Muscle layer of colon (tissue), 2 donors: ENCODE measurements around the gene TMPRSS11D.

Source experiments
- H3K27ac ChIP-seq: one replicate; pipeline ENCODE4 v1.7.0; 2013; ENCODE audit warnings: low read depth, mild to moderate bottlenecking, low read length, moderate library complexity
- H3K27me3 ChIP-seq, 2 donors: one replicate each; pipeline ENCODE4 v1.7.0; 2013; ENCODE audit warnings: low read length in 2 of 2, mild to moderate bottlenecking in 2 of 2; ENCODE audit not compliant: insufficient read depth in 2 of 2, control insufficient read depth in 1 of 2
- H3K36me3 ChIP-seq: one replicate; pipeline ENCODE4 v1.7.0; 2013; ENCODE audit warnings: mild to moderate bottlenecking, low read length; ENCODE audit not compliant: insufficient read depth
- H3K4me1 ChIP-seq: one replicate; pipeline ENCODE4 v1.7.0; 2013; ENCODE audit warnings: mild to moderate bottlenecking, low read length; ENCODE audit not compliant: insufficient read depth
- H3K4me3 ChIP-seq, 2 donors: one replicate each; pipeline ENCODE4 v1.7.0; 2013; ENCODE audit warnings: low read length in 2 of 2, low read depth in 1 of 2, mild to moderate bottlenecking in 1 of 2, moderate library complexity in 1 of 2
- H3K9ac ChIP-seq: one replicate; pipeline ENCODE4 v1.7.0; 2013; ENCODE audit warnings: low read length
- H3K9me3 ChIP-seq: one replicate; pipeline ENCODE4 v1.7.0; 2013; ENCODE audit warnings: mild to moderate bottlenecking, low read length
- donor health status: abdominal sarcoma.
- donor health status: Adenocarcinoma of cecum.

Gene TMPRSS11D

GRCh38 chr4:67885762-67886161 lies 2.0 kb upstream of the TMPRSS11D start:
- Histone ChIP-seq H3K4me3 (no peak overlapping the region), H3K9ac (no peak overlapping the region), H3K4me1 (no peaks in the 10 kb centered on the region), H3K27ac (no peak overlapping the region), H3K36me3 (no peaks in the 10 kb centered on the region), H3K27me3 (no peaks in the 10 kb centered on the region), H3K9me3 (no peaks in the 10 kb centered on the region)

- H3K9ac ChIP-seq, result no peak overlapping the region
- H3K4me1 ChIP-seq, result no peaks in the 10 kb centered on the region
- H3K27me3 ChIP-seq, result no peaks in the 10 kb centered on the region
- H3K4me3 ChIP-seq, result no peak overlapping the region
- H3K36me3 ChIP-seq, result no peaks in the 10 kb centered on the region
- H3K27ac ChIP-seq, result no peak overlapping the region
- H3K9me3 ChIP-seq, result no peaks in the 10 kb centered on the region
Observed at GRCh38 chr4:67884701-67885100, 899 bp upstream of the TMPRSS11D start.

GRCh38 chr4:67883458-67883857 lies 344 bp downstream of the TMPRSS11D start:
- no peak overlapping the region for H3K27ac ChIP-seq
- H3K9ac ChIP-seq, result no peak overlapping the region
- H3K4me3 ChIP-seq, result no peak overlapping the region
- no peaks in the 10 kb centered on the region for H3K4me1 ChIP-seq
- H3K27me3 ChIP-seq, result no peaks in the 10 kb centered on the region
- H3K36me3 ChIP-seq, result no peaks in the 10 kb centered on the region
- no peaks in the 10 kb centered on the region for H3K9me3 ChIP-seq

- no peaks in the 10 kb centered on the region for H3K36me3 ChIP-seq
- H3K4me1 ChIP-seq, result no peaks in the 10 kb centered on the region
- no peaks in the 10 kb centered on the region for H3K9me3 ChIP-seq
- H3K27ac ChIP-seq, result no peak overlapping the region
- no peak overlapping the region for H3K9ac ChIP-seq
- no peak overlapping the region for H3K4me3 ChIP-seq
- no peaks in the 10 kb centered on the region for H3K27me3 ChIP-seq
Observed at GRCh38 chr4:67880866-67881610, 2.8 kb downstream of the TMPRSS11D start.

- Histone ChIP-seq H3K4me3 (no peak overlapping the region), H3K27me3 (no peaks in the 10 kb centered on the region), H3K27ac (no peak overlapping the region), H3K4me1 (no peaks in the 10 kb centered on the region), H3K36me3 (no peaks in the 10 kb centered on the region), H3K9ac (no peak overlapping the region), H3K9me3 (no peaks in the 10 kb centered on the region)
Observed at GRCh38 chr4:67879486-67879885, 4.3 kb downstream of the TMPRSS11D start.

- H3K9me3 ChIP-seq, result no peaks in the 10 kb centered on the region
- H3K9ac ChIP-seq, result no peak overlapping the region
- H3K27me3 ChIP-seq, result no peaks in the 10 kb centered on the region
Observed at GRCh38 chr4:67877086-67877485, 6.7 kb downstream of the TMPRSS11D start.

GRCh38 chr4:67874986-67875385 lies 8.8 kb downstream of the TMPRSS11D start:
- Histone ChIP-seq H3K4me1 (no peaks in the 10 kb centered on the region), H3K4me3 (no peak overlapping the region), H3K9me3 (no peaks in the 10 kb centered on the region), H3K36me3 (no peaks in the 10 kb centered on the region), H3K27ac (no peak overlapping the region), H3K9ac (no peak overlapping the region), H3K27me3 (no peaks in the 10 kb centered on the region)

More at GRCh38 chr4:67877086-67877485, 6.7 kb downstream of the TMPRSS11D start:
- Histone ChIP-seq H3K4me3 (no peak overlapping the region), H3K27ac (no peak overlapping the region), H3K36me3 (no peaks in the 10 kb centered on the region), H3K4me1 (no peaks in the 10 kb centered on the region)

GRCh38 chr4:67873116-67873515 lies 10.7 kb downstream of the TMPRSS11D start:
- no peaks in the 10 kb centered on the region for H3K9me3 ChIP-seq
- H3K36me3 ChIP-seq, result no peaks in the 10 kb centered on the region
- no peak overlapping the region for H3K27ac ChIP-seq
- no peak overlapping the region for H3K9ac ChIP-seq
- H3K4me3 ChIP-seq, result no peak overlapping the region
- no peaks in the 10 kb centered on the region for H3K27me3 ChIP-seq
- no peaks in the 10 kb centered on the region for H3K4me1 ChIP-seq

GRCh38 chr4:67871867-67872266 lies 11.9 kb downstream of the TMPRSS11D start:
- Histone ChIP-seq H3K9me3 (no peaks in the 10 kb centered on the region), H3K4me3 (no peak overlapping the region), H3K27ac (no peak overlapping the region), H3K27me3 (no peaks in the 10 kb centered on the region), H3K9ac (no peak overlapping the region), H3K36me3 (no peaks in the 10 kb centered on the region), H3K4me1 (no peaks in the 10 kb centered on the region)

GRCh38 chr4:67869580-67870190 lies 14.1 kb downstream of the TMPRSS11D start:
- Histone ChIP-seq H3K9ac (no peak overlapping the region), H3K36me3 (no peaks in the 10 kb centered on the region), H3K27me3 (no peaks in the 10 kb centered on the region), H3K9me3 (no peaks in the 10 kb centered on the region), H3K4me1 (no peaks in the 10 kb centered on the region), H3K27ac (no peak overlapping the region), H3K4me3 (no peak overlapping the region)

GRCh38 chr4:67861513-67861912 lies 22.3 kb downstream of the TMPRSS11D start:
- H3K36me3 ChIP-seq, result no peaks in the 10 kb centered on the region
- H3K27ac ChIP-seq, result no peak overlapping the region
- no peak overlapping the region for H3K9ac ChIP-seq
- H3K4me1 ChIP-seq, result no peaks in the 10 kb centered on the region
- no peaks in the 10 kb centered on the region for H3K9me3 ChIP-seq
- H3K4me3 ChIP-seq, result no peak overlapping the region
- no peaks in the 10 kb centered on the region for H3K27me3 ChIP-seq

- Histone ChIP-seq H3K27ac (no peak overlapping the region), H3K4me3 (no peak overlapping the region), H3K4me1 (no peaks in the 10 kb centered on the region), H3K27me3 (no peaks in the 10 kb centered on the region), H3K9ac (no peak overlapping the region), H3K36me3 (no peaks in the 10 kb centered on the region), H3K9me3 (no peaks in the 10 kb centered on the region)
Observed at GRCh38 chr4:67853336-67853735, 30.5 kb downstream of the TMPRSS11D start.
